Peyer's patch (tissue), 4 donors: Measurements from ENCODE around the gene TFCP2L1. TPM values are rescaled to one million over a fixed set of nuclear protein-coding genes. Genes with fewer than 3 reads are reported as not detected.

ENCODE experiments used
- DNase-seq, 3 donors: peaks; one replicate each; pipeline ENCODE4 v3.0.0-alpha.2; 2017 to 2019
- H3K27ac ChIP-seq, 4 donors: fragments of 200-600 bp; sonication (generic); one replicate each; pipeline ENCODE4 v1.5.1; 2016 to 2019
- H3K27me3 ChIP-seq, 2 donors: fragments of 200-600 bp; sonication (generic); one replicate each; pipeline ENCODE4 v1.5.1; 2019
- H3K36me3 ChIP-seq, 3 donors: fragments of 200-600 bp; sonication (generic); one replicate each; pipeline ENCODE4 v1.5.1; 2016 to 2019
- H3K4me1 ChIP-seq, 4 donors: fragments of 200-600 bp; sonication (generic); one replicate each; pipeline ENCODE4 v1.5.1; 2016 to 2019
- H3K4me3 ChIP-seq, 4 donors: fragments of 200-600 bp; sonication (generic); 1 replicate in 3 of 4; 2 replicates in 1 of 4; pipeline ENCODE4 v1.5.1; 2016 to 2019; ENCODE audit warnings: mild to moderate bottlenecking in 1 of 4
- H3K9me3 ChIP-seq, 4 donors: fragments of 200-600 bp; sonication (generic); one replicate each; pipeline ENCODE4 v1.5.1; 2016 to 2019; ENCODE audit warnings: mild to moderate bottlenecking in 1 of 4
- CTCF ChIP-seq, 6 experiments: fragments of 450-650 bp in 4 of 6; fragments of 200-600 bp in 2 of 6; sonication (generic) in 1 of 6; IDR thresholded peaks; one replicate each; pipeline ENCODE4 v1.5.1; 2017 to 2019; ENCODE audit warnings: antibody characterized with exemption in 6 of 6, mild to moderate bottlenecking in 3 of 6, moderate library complexity in 1 of 6
- POLR2A ChIP-seq, 2 donors: fragments of 450-650 bp; IDR thresholded peaks; one replicate each; pipeline ENCODE4 v1.5.1; 2017; ENCODE audit warnings: antibody characterized with exemption in 2 of 2, mild to moderate bottlenecking in 2 of 2, moderate library complexity in 2 of 2
- total RNA-seq, 4 donors: library from RNA; depleted of rRNA; stranded (reverse); fragments of >200 nt; gene quantifications; one replicate each; pipeline ENCODE4 v1.1.0, GENCODE V29; 2016

The TFCP2L1 gene
- total RNA-seq, 4 donors from 2014 or later, result 5.0 to 41.0 (median 10.0) TPM

GRCh38 chr2:121281694-121282093 is 3.3 kb downstream of the TFCP2L1 start:
- no peak for TF ChIP-seq POLR2A (IDR thresholded peaks at IDR 0.05)
- TF ChIP-seq CTCF (IDR thresholded peaks at IDR 0.05), result no peak
- Histone ChIP-seq H3K27ac (no peak overlapping the region), H3K4me3 (no peak overlapping the region), H3K4me1 (peaks cover 0 to 14% (median 4%) of the 10 kb centered on the region in 4 donors), H3K9me3 (no peaks in the 10 kb centered on the region), H3K36me3 (no peaks in the 10 kb centered on the region), H3K27me3 (no peaks in the 10 kb centered on the region)
- no peak for DNase-seq

- Histone ChIP-seq H3K4me1 (peaks cover 0 to 14% (median 4%) of the 10 kb centered on the region in 4 donors), H3K4me3 (no peak overlapping the region), H3K27me3 (no peaks in the 10 kb centered on the region), H3K36me3 (no peaks in the 10 kb centered on the region), H3K27ac (no peak overlapping the region), H3K9me3 (no peaks in the 10 kb centered on the region)
- TF ChIP-seq POLR2A (IDR thresholded peaks at IDR 0.05), result no peak
- TF ChIP-seq CTCF (IDR thresholded peaks at IDR 0.05), result no peak
- peak in 1 of 3 donors; percentile 18 for DNase-seq
Measured at GRCh38 chr2:121281107-121281506, 3.9 kb downstream of the TFCP2L1 start.

DNA sequence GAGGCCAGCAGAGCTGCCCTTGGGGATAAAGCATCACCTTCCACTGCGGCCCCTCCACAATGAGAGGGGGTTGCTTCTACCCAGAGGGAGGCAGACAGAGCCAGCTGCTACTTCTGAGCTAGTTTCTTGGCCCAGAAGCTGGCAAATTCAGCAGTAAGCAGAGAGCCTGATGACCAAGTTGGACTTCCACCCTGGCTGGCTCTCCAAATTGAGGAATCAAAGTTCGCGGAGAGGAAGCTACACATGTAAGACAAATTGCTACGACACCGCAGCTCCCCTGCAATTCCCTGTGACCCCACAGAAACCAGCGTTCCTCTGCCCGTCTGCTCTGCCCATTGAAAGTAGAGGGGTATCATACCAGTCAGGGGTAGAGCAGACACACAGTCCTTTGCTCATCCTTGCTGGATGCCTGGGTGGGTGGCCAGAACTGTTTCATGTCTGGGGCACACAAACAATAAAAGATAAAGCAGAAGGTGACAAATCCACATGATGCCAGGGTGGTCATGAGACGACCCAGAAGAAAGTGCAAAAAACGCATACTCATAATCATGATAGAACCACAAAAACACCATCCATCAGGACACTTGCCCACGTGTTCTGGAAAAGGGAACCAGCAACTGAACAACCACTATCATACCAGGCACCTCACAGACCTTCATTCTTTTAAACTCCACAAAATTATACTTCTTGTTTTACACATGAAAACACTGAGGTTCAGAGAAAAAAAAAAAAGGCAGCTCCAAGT is 5.4 kb downstream of the TFCP2L1 start:
- peak in 1 of 3 donors; percentile 50 for DNase-seq
- no peak overlapping the region for H3K4me3 ChIP-seq
- TF ChIP-seq CTCF (IDR thresholded peaks at IDR 0.05), result no peak
- TF ChIP-seq POLR2A (IDR thresholded peaks at IDR 0.05), result no peak
- H3K36me3 ChIP-seq, result no peaks in the 10 kb centered on the region
- no peaks in the 10 kb centered on the region for H3K27me3 ChIP-seq
- H3K9me3 ChIP-seq, result no peaks in the 10 kb centered on the region
- H3K4me1 ChIP-seq, result peaks cover 0 to 7% (median 1%) of the 10 kb centered on the region in 4 donors
- H3K27ac ChIP-seq, result no peak overlapping the region

DNA sequence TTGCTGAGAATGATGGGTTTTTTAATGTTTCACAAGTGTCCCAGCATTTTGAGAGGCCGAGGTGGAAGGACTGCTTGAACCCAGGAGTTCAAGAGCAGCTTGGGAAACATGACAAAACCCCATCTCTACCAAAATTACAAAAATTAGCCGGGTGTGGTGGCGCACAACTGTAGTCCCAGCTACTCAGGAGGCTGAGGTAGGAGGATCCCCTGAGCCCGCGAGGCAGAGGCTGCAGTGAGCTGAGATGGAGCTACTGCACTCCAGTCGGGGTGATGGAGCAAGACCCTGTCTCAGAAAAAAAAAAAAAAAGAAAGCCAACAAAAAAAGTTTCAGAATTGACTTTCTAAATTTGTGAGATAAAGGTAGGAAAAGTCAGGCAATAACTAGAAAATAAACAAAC is 8.7 kb downstream of the TFCP2L1 start:
- no peak for DNase-seq
- Histone ChIP-seq H3K36me3 (no peaks in the 10 kb centered on the region), H3K27ac (no peak overlapping the region), H3K4me3 (no peak overlapping the region), H3K27me3 (no peaks in the 10 kb centered on the region), H3K4me1 (no peaks in the 10 kb centered on the region), H3K9me3 (no peaks in the 10 kb centered on the region)
- no peak for TF ChIP-seq POLR2A (IDR thresholded peaks at IDR 0.05)
- TF ChIP-seq CTCF (IDR thresholded peaks at IDR 0.05), result no peak

DNA sequence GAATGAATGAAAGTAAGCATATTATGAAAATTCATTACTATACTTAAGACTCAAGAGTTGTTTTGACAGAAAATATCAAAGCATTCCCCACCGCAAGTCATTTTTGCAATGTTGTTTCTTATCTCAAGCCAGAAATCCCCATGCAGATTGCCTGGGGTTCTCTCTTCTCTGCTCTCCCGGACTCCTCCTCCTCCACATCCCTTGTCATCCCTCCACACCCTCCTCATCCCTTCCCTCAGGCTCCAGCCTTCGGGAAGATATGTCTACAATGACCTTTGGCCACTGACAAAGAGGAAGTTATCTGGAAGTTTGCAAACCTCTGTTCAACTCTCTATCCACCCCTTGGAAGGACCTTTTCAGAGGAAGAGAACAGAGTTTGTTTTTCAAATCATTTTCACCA is 11.9 kb downstream of the TFCP2L1 start:
- Histone ChIP-seq H3K36me3 (no peaks in the 10 kb centered on the region), H3K27me3 (no peaks in the 10 kb centered on the region), H3K9me3 (no peaks in the 10 kb centered on the region), H3K27ac (no peak overlapping the region), H3K4me1 (no peaks in the 10 kb centered on the region), H3K4me3 (no peak overlapping the region)
- DNase-seq, result peak in 1 of 3 donors; percentile 43
- TF ChIP-seq POLR2A (IDR thresholded peaks at IDR 0.05) (no peak), CTCF (IDR thresholded peaks at IDR 0.05) (no peak)
